ENCODE data around the gene CTIF.

DNA sequence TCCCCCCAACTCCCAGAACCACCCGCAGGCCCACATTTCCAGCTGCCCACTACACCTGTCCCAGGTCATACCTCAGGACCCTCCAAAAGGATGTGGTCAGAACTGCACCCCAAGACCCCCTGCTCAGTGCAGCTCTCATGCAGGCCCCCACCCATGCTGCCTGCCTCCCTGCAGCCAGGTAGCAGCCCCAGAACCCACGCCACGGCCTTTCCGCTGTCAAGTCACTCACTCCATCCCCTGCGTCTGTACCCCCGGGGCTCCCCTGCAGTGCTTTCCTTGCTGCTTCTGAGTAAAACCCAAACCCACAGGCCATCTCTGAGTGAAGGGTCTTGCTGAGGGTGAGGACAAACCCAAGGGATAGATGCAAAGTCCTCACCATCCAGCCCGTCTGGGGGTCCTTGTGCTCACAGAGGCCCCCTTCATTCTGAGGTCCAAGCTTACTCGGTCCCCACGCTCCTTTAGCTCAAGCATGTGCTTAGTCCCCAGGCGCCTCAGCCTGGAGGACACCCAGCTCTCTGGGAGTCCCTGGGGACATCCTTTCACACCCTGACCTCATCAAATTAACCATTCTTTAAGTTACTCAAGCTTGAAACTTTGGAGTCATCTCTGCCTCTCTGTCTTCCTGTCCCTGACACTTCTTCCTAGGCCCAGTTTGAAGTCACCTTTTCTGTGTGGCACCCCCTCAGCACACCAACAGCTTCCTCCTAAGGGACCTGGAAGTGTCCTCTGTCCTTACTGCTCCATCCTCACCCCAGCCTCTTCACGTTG lies 281.8 kb downstream of the CTIF start:
- TF ChIP-seq CTCF (IDR thresholded peaks at IDR 0.05) (no peak), POLR2AphosphoS5 (IDR thresholded peaks at IDR 0.05) (no peak)
